Measurements from ENCODE around the gene PRIMA1.

DNA sequence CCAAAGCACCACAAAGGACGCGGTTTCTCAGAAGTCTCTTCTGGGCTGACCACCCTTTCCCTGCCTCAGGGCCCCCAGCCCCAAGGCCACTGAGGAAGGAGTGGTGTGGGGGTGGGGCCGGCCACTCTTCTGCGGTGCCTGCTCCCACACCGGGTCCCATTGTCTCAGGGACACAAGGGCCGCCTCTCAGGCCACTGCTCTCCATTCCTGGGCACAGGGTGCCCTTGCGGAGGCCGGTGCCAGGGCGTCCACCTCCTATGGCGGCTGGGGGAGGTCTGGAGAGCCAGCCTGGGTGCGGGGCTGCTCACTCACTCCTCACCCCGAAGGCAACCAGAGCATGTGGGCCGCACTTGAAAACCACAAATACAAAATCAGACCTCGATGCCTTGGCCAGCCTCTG lies 44.1 kb downstream of the PRIMA1 start:
- TF ChIP-seq CTCF (IDR thresholded peaks at IDR 0.05) = no peak
- no peak for TF ChIP-seq POLR2A (IDR thresholded peaks at IDR 0.05)

All from tibial nerve (tissue), 3 donors.